Measurements from ENCODE around the gene MRPL49. TPM values are rescaled to one million over a fixed set of nuclear protein-coding genes. Genes with fewer than 3 reads are reported as not detected.

MRPL49 gene
- total and polyA plus RNA-seq, 9 donors, result 47.1 to 106 (median 53.4) TPM

DNA sequence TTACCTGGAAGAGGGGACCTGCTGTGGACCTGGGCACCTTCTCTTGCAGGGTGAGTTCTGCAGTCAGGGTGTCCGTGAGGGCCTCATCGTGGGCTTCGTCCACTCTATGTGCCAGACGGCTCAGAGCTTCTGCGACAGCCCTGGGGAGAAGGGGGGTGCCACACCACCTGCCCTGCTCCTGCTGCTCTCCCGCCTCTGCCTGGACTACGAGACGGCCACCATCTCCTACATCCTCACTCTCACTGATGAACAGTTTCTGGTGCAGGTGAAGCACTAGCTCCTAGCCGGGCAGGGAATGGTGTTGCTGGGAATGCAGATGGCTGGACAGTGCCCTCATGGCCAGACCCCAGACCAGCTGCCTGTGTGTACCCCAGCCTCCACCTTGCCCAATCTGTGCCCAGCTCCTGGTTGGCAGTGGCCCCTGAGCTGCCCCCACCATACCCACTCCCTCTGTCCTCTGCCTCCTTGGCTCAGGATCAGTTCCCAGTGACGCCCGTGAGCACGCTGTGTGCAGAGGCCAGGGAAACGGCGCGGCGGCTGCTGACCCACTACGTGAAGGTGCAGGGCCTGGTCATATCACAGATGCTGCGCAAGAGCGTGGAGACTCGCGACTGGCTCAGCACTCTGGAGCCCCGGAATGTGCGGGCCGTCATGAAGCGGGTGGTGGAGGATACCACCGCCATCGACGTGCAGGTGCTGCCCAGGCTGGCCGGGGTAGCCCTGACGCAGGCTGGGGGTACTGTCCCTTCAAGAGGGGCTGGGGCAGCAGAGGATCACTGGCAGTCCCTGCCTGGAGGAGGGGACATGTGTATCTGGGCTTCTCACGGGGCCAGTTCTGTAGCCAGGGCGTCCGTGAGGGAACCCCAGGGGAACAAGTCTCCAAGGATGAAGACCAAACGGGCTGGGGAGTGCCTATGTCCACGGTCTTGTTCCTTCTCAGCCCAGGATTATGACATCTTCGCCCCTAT lies 12.6 kb upstream of the MRPL49 start:
- no peak overlapping the region for H3K4me3 ChIP-seq
- intact Hi-C loops (cut with DNase I), result loop anchor here in 2 of 4 donors (5.0 to 10.0 kb wide), 5 partner anchors 75 to 265 kb away; partner anchors contain the start of genes ARL2 (in 2 of the 2), ATG2A (in 1 of the 2), CAPN1 (in 1 of the 2) and CDC42BPG (in 1 of the 2)
- no peaks in the 10 kb centered on the region for H3K9me3 ChIP-seq
- H3K4me1 ChIP-seq (ENCODE audit: insufficient read depth), result peaks cover 25% of the 10 kb centered on the region
- peak in 3 of 5 donors; percentile 52 to 57 (median 54) for DNase-seq
- WGBS, 3 donors, result 83 to 87% (median 84%) methylated on average over 31 to 36 of the region's 36 CpGs
- no peaks in the 10 kb centered on the region for H3K27me3 ChIP-seq
- no peaks in the 10 kb centered on the region for H3K36me3 ChIP-seq
- TF ChIP-seq POLR2A (IDR thresholded peaks at IDR 0.05) (no peak), EP300 (IDR thresholded peaks at IDR 0.05) (no peak)
- TF ChIP-seq, protein P1, sequence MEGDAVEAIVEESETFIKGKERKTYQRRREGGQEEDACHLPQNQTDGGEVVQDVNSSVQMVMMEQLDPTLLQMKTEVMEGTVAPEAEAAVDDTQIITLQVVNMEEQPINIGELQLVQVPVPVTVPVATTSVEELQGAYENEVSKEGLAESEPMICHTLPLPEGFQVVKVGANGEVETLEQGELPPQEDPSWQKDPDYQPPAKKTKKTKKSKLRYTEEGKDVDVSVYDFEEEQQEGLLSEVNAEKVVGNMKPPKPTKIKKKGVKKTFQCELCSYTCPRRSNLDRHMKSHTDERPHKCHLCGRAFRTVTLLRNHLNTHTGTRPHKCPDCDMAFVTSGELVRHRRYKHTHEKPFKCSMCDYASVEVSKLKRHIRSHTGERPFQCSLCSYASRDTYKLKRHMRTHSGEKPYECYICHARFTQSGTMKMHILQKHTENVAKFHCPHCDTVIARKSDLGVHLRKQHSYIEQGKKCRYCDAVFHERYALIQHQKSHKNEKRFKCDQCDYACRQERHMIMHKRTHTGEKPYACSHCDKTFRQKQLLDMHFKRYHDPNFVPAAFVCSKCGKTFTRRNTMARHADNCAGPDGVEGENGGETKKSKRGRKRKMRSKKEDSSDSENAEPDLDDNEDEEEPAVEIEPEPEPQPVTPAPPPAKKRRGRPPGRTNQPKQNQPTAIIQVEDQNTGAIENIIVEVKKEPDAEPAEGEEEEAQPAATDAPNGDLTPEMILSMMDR (IDR thresholded peaks at IDR 0.05), result no peak
- H3K27ac ChIP-seq, result no peak overlapping the region

DNA sequence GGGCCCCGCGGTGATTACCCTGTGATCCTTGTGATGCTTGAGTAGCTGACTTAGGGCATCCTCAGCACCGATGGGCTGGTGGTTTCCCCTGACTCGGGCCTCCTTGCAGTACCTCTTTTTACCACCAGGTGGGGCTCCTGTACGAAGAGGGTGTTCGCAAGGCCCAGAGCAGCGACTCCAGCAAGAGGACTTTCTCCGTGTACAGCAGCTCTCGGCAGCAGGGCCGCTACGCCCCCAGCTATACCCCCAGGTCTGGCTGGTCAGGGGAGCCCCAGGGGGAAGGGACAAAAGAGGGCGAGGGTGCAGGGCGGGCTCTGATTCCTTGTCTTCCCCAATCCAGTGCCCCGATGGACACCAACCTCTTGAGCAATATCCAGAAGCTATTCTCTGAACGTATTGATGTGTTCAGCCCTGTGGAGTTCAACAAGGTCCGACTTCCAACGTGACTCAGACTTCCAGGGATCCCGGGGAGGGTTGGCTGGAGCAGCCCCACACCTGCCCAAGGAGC lies 11.7 kb upstream of the MRPL49 start:
- H3K9me3 ChIP-seq, result no peaks in the 10 kb centered on the region
- H3K27ac ChIP-seq, result peak overlapping the region; percentile 21 to 31
- H3K36me3 ChIP-seq, result no peaks in the 10 kb centered on the region
- TF ChIP-seq, protein P1 (IDR thresholded peaks at IDR 0.05), result peak; percentile 96 to 98 (median 98)
- no peak for TF ChIP-seq POLR2A (IDR thresholded peaks at IDR 0.05)
- no peak overlapping the region for H3K4me3 ChIP-seq
- intact Hi-C loops (cut with DNase I), result loop anchor here in 2 of 4 donors (5.0 to 10.0 kb wide), 5 partner anchors 74 to 266 kb away; partner anchors contain the start of genes ARL2 (in 2 of the 2), ATG2A (in 1 of the 2), CAPN1 (in 1 of the 2) and CDC42BPG (in 1 of the 2)
- H3K4me1 ChIP-seq (ENCODE audit: insufficient read depth), result peaks cover 21% of the 10 kb centered on the region
- peak; percentile 81 to 93 (median 91) for DNase-seq
- no peaks in the 10 kb centered on the region for H3K27me3 ChIP-seq
- WGBS, 3 donors, result 11 to 16% (median 14%) methylated on average over 14 to 18 of the region's 18 CpGs

DNA sequence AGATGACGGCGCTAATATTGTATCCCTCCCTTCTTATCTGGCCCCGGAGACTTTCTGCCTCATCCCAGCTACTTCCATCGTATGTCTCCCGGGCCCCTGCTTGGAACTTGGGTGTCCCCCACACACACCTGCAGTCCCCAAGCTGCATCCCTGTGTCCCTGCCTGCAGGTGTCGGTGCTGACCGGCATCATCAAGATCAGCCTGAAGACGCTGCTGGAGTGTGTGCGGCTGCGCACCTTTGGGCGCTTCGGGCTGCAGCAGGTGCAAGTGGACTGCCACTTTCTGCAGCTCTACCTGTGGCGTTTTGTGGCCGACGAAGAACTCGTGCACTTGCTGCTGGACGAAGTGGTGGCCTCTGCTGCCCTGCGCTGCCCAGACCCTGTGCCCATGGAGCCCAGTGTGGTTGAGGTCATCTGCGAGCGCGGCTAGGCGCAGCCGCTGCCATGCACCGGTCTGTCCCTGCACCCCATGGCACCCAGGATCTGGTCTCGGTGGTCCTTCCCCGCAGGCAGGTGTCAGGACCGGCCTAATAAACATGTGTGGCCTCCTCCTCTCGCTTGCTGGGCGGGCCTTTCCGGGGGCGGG lies 10.9 kb upstream of the MRPL49 start:
- WGBS, 3 donors, result 63 to 69% (median 67%) methylated on average over 30 to 31 of the region's 31 CpGs
- intact Hi-C loops (cut with DNase I), result loop anchor here in 2 of 4 donors (5.0 to 10.0 kb wide), 5 partner anchors 74 to 266 kb away; partner anchors contain the start of genes ARL2 (in 2 of the 2), ATG2A (in 1 of the 2), CAPN1 (in 1 of the 2) and CDC42BPG (in 1 of the 2)
- Histone ChIP-seq H3K4me1 (ENCODE audit: insufficient read depth) (peaks cover 14% of the 10 kb centered on the region), H3K27ac (no peak overlapping the region), H3K9me3 (no peaks in the 10 kb centered on the region), H3K4me3 (no peak overlapping the region), H3K36me3 (no peaks in the 10 kb centered on the region), H3K27me3 (no peaks in the 10 kb centered on the region)
- DNase-seq, result no peak
- TF ChIP-seq EP300 (IDR thresholded peaks at IDR 0.05), result no peak
- TF ChIP-seq, protein P1 (IDR thresholded peaks at IDR 0.05), result no peak
- no peak for TF ChIP-seq POLR2A (IDR thresholded peaks at IDR 0.05)

All from ovary (tissue), 9 donors.